ENCODE data around the gene LRP1-AS. TPM values are rescaled to one million over a fixed set of nuclear protein-coding genes. Genes with fewer than 3 reads are reported as not detected.
A peak's percentile ranks its signal among the peaks of the same experiment; 100 is the strongest.
"Not testable (repeated sequence)": the region's sequence is repeated elsewhere in the genome, so short reads cannot be mapped to it uniquely, and the experiment has no call there.

LRP1-AS gene
- total RNA-seq, 1 experiment from 2014 or later, result not detected

- not testable (repeated sequence) for H3K9me2 ChIP-seq (replicated peaks; ENCODE audit: insufficient read depth, low read length); H4K20me1 ChIP-seq (ENCODE audit: insufficient read depth, low read depth, low read length); H3K79me2 ChIP-seq (ENCODE audit: low read length); H3K27ac ChIP-seq (ENCODE audit: low read length); H3K27me3 ChIP-seq (ENCODE audit: low read length); H3K4me3 ChIP-seq (ENCODE audit: low read length); H3K36me3 ChIP-seq (ENCODE audit: insufficient read depth, low read length); H2AFZ ChIP-seq (ENCODE audit: low read length); H3K9ac ChIP-seq (ENCODE audit: low read length); H3K9me3 ChIP-seq (ENCODE audit: low read length); H3K4me2 ChIP-seq (ENCODE audit: low read depth, low read length, poor library complexity, severe bottlenecking); DNase-seq
- peaks cover 12% of the 10 kb centered on the region for H3K4me1 ChIP-seq (ENCODE audit: low read length)
Observed at GRCh38 chr12:57120718-57121117, 26.7 kb downstream of the LRP1-AS start.

GRCh38 chr12:57119294-57120085, 27.9 kb downstream of the LRP1-AS start:
- peaks cover 12% of the 10 kb centered on the region for H3K4me1 ChIP-seq (ENCODE audit: low read length)
- no peaks in the 10 kb centered on the region for H3K79me2 ChIP-seq (ENCODE audit: low read length)
- no peaks in the 10 kb centered on the region for H3K36me3 ChIP-seq (ENCODE audit: insufficient read depth, low read length)
- no peaks in the 10 kb centered on the region for H3K9me2 ChIP-seq (replicated peaks; ENCODE audit: insufficient read depth, low read length)
- no peak overlapping the region for H3K4me2 ChIP-seq (ENCODE audit: low read depth, low read length, poor library complexity, severe bottlenecking)
- H3K27ac ChIP-seq (ENCODE audit: low read length), result no peak overlapping the region
- H3K4me3 ChIP-seq (ENCODE audit: low read length), result no peak overlapping the region
- no peaks in the 10 kb centered on the region for H4K20me1 ChIP-seq (ENCODE audit: insufficient read depth, low read depth, low read length)
- no peaks in the 10 kb centered on the region for H3K27me3 ChIP-seq (ENCODE audit: low read length)
- no peak for DNase-seq
- peaks cover 7% of the 10 kb centered on the region; the same call in 1 of the 2 replicates for H3K9me3 ChIP-seq (ENCODE audit: low read length)
- no peak overlapping the region for H3K9ac ChIP-seq (ENCODE audit: low read length)
- 0 out of 2 replicates have a peak overlapping the region, but pooled peaks have one; percentile 8 for H2AFZ ChIP-seq (ENCODE audit: low read length)

GRCh38 chr12:57118711-57119271, 28.6 kb downstream of the LRP1-AS start:
- Histone ChIP-seq H2AFZ (ENCODE audit: low read length) (0 out of 2 replicates have a peak overlapping the region, but pooled peaks have one; percentile 8), H3K9me3 (ENCODE audit: low read length) (peaks cover 5% of the 10 kb centered on the region; the same call in 1 of the 2 replicates), H3K27me3 (ENCODE audit: low read length) (no peaks in the 10 kb centered on the region), H4K20me1 (ENCODE audit: insufficient read depth, low read depth, low read length) (no peaks in the 10 kb centered on the region), H3K9ac (ENCODE audit: low read length) (no peak overlapping the region), H3K4me3 (ENCODE audit: low read length) (no peak overlapping the region), H3K9me2 (replicated peaks; ENCODE audit: insufficient read depth, low read length) (no peaks in the 10 kb centered on the region), H3K79me2 (ENCODE audit: low read length) (no peaks in the 10 kb centered on the region), H3K4me2 (ENCODE audit: low read depth, low read length, poor library complexity, severe bottlenecking) (no peak overlapping the region), H3K4me1 (ENCODE audit: low read length) (peaks cover 12% of the 10 kb centered on the region), H3K27ac (ENCODE audit: low read length) (no peak overlapping the region), H3K36me3 (ENCODE audit: insufficient read depth, low read length) (no peaks in the 10 kb centered on the region)
- peak; percentile 55 for DNase-seq

- H3K36me3 ChIP-seq (ENCODE audit: insufficient read depth, low read length), result no peaks in the 10 kb centered on the region
- no peak overlapping the region for H3K4me2 ChIP-seq (ENCODE audit: low read depth, low read length, poor library complexity, severe bottlenecking)
- H3K79me2 ChIP-seq (ENCODE audit: low read length), result no peaks in the 10 kb centered on the region
- H2AFZ ChIP-seq (ENCODE audit: low read length), result no peak overlapping the region
- no peak for DNase-seq
- no peaks in the 10 kb centered on the region for H3K9me3 ChIP-seq (ENCODE audit: low read length)
- H3K27me3 ChIP-seq (ENCODE audit: low read length), result no peaks in the 10 kb centered on the region
- H3K4me3 ChIP-seq (ENCODE audit: low read length), result no peak overlapping the region
- H3K9ac ChIP-seq (ENCODE audit: low read length), result no peak overlapping the region
- peaks cover 22% of the 10 kb centered on the region for H3K4me1 ChIP-seq (ENCODE audit: low read length)
- H4K20me1 ChIP-seq (ENCODE audit: insufficient read depth, low read depth, low read length), result no peaks in the 10 kb centered on the region
- no peaks in the 10 kb centered on the region for H3K9me2 ChIP-seq (replicated peaks; ENCODE audit: insufficient read depth, low read length)
- no peak overlapping the region for H3K27ac ChIP-seq (ENCODE audit: low read length)
Observed at GRCh38 chr12:57116580-57117281, 30.7 kb downstream of the LRP1-AS start.

GRCh38 chr12:57112492-57113294, 34.7 kb downstream of the LRP1-AS start:
- peaks cover 37% of the 10 kb centered on the region for H3K79me2 ChIP-seq (ENCODE audit: low read length)
- H4K20me1 ChIP-seq (ENCODE audit: insufficient read depth, low read depth, low read length), result peaks cover 15% of the 10 kb centered on the region
- H3K27me3 ChIP-seq (ENCODE audit: low read length), result no peaks in the 10 kb centered on the region
- DNase-seq, result no peak
- peaks cover 42% of the 10 kb centered on the region for H3K4me1 ChIP-seq (ENCODE audit: low read length)
- H3K4me3 ChIP-seq (ENCODE audit: low read length), result peak overlapping the region; percentile 96; the same call in 1 of the 2 replicates
- peak overlapping the region; percentile 24; the same call in 1 of the 2 replicates for H2AFZ ChIP-seq (ENCODE audit: low read length)
- no peaks in the 10 kb centered on the region for H3K9me2 ChIP-seq (replicated peaks; ENCODE audit: insufficient read depth, low read length)
- peaks cover 10% of the 10 kb centered on the region; the same call in 1 of the 2 replicates for H3K36me3 ChIP-seq (ENCODE audit: insufficient read depth, low read length)
- H3K27ac ChIP-seq (ENCODE audit: low read length), result no peak overlapping the region
- H3K9ac ChIP-seq (ENCODE audit: low read length), result peak overlapping the region; percentile 32
- peak overlapping the region; percentile 94 for H3K4me2 ChIP-seq (ENCODE audit: low read depth, low read length, poor library complexity, severe bottlenecking)
- H3K9me3 ChIP-seq (ENCODE audit: low read length), result no peaks in the 10 kb centered on the region

- no peaks in the 10 kb centered on the region for H3K9me3 ChIP-seq (ENCODE audit: low read length)
- peak; percentile 96 for DNase-seq
- H3K27me3 ChIP-seq (ENCODE audit: low read length), result no peaks in the 10 kb centered on the region
- H3K79me2 ChIP-seq (ENCODE audit: low read length), result peaks cover 40% of the 10 kb centered on the region
- no peaks in the 10 kb centered on the region for H3K9me2 ChIP-seq (replicated peaks; ENCODE audit: insufficient read depth, low read length)
- peaks cover 18% of the 10 kb centered on the region for H4K20me1 ChIP-seq (ENCODE audit: insufficient read depth, low read depth, low read length)
- peak within 1 kb of the TSS; percentile 80; the same call in 1 of the 2 replicates for H2AFZ ChIP-seq (ENCODE audit: low read length)
- peaks cover 48% of the 10 kb centered on the region for H3K4me1 ChIP-seq (ENCODE audit: low read length)
- H3K4me2 ChIP-seq (ENCODE audit: low read depth, low read length, poor library complexity, severe bottlenecking), result peak within 1 kb of the TSS; percentile 94
- peak within 1 kb of the TSS; percentile 96 for H3K4me3 ChIP-seq (ENCODE audit: low read length)
- H3K27ac ChIP-seq (ENCODE audit: low read length), result peak within 1 kb of the TSS; percentile 87
- peak within 1 kb of the TSS; percentile 93 for H3K9ac ChIP-seq (ENCODE audit: low read length)
- H3K36me3 ChIP-seq (ENCODE audit: insufficient read depth, low read length), result peaks cover 14% of the 10 kb centered on the region; the same call in 1 of the 2 replicates
Observed at GRCh38 chr12:57111031-57111734, 36.2 kb downstream of the LRP1-AS start, which contains the start of gene STAT6. TSS of gene STAT6 (minus strand) at chr12:57111362. CDS start at chr12:57108278, 3,084 bp downstream.
